ENCODE measurements around the gene OCA2. TPM values are rescaled to one million over a fixed set of nuclear protein-coding genes. Genes with fewer than 3 reads are reported as not detected.
"Not testable (repeated sequence)": the region's sequence is repeated elsewhere in the genome, so short reads cannot be mapped to it uniquely, and the experiment has no call there.

The OCA2 gene
- total RNA-seq, 2 experiments from 2014 or later: not detected

DNA sequence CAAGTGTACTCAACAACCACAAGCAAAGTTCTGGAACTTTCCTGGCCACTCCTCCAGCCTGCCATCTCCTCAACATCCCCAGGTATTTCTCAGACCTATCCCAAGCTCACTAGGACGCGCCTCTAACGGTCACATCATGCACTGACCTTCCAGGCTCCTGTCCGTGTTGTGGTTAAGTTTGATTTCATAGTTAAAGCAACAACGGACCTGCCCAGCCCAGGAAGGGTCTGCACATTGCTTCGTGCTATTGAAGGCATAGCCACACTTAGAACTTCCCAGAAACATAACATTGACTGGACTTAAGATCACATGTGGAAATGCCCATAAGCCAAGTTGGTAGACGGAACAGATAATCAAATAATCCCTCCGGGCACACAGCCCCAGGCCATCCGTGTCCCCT is 85.1 kb downstream of the OCA2 start:
- Mint-ChIP-seq H3K36me3 (ENCODE audit: low read depth) (no peaks in the 10 kb centered on the region), H3K9me3 (ENCODE audit: insufficient read depth) (no peaks in the 10 kb centered on the region), H3K27ac (no peak overlapping the region), H3K27me3 (ENCODE audit: low read depth) (no peaks in the 10 kb centered on the region), H3K4me3 (no peak overlapping the region), H3K4me1 (ENCODE audit: low read depth) (no peaks in the 10 kb centered on the region)
- DNase-seq (peak; percentile 2), ATAC-seq (no peak)
- ChIA-PET POLR2A (no interaction called here), CTCF (no interaction called here)

- ATAC-seq: no peak
- no peaks in the 10 kb centered on the region for H3K4me1 Mint-ChIP-seq (ENCODE audit: low read depth)
- POLR2A ChIA-PET: no interaction called here
- H3K9me3 Mint-ChIP-seq (ENCODE audit: insufficient read depth): no peaks in the 10 kb centered on the region
- no peak overlapping the region for H3K4me3 Mint-ChIP-seq
- no peaks in the 10 kb centered on the region for H3K27me3 Mint-ChIP-seq (ENCODE audit: low read depth)
- peak; percentile 9 for DNase-seq
- CTCF ChIA-PET: no interaction called here
- H3K36me3 Mint-ChIP-seq (ENCODE audit: low read depth): no peaks in the 10 kb centered on the region
- no peak overlapping the region for H3K27ac Mint-ChIP-seq
Observed at GRCh38 chr15:28013480-28013879, 85.6 kb downstream of the OCA2 start.

- Mint-ChIP-seq H3K9me3 (ENCODE audit: insufficient read depth) (no peaks in the 10 kb centered on the region), H3K36me3 (ENCODE audit: low read depth) (no peaks in the 10 kb centered on the region), H3K27me3 (ENCODE audit: low read depth) (no peaks in the 10 kb centered on the region), H3K27ac (no peak overlapping the region), H3K4me3 (no peak overlapping the region), H3K4me1 (ENCODE audit: low read depth) (no peaks in the 10 kb centered on the region)
- DNase-seq (peak; percentile 5), ATAC-seq (no peak)
- POLR2A ChIA-PET: no interaction called here
- CTCF ChIA-PET: no interaction called here
Observed at GRCh38 chr15:28012231-28012630, 86.9 kb downstream of the OCA2 start.

GRCh38 chr15:28008175-28008574 is 90.9 kb downstream of the OCA2 start:
- H3K4me3 Mint-ChIP-seq; ATAC-seq; H3K27ac Mint-ChIP-seq; H3K4me1 Mint-ChIP-seq (ENCODE audit: low read depth); POLR2A ChIA-PET; H3K36me3 Mint-ChIP-seq (ENCODE audit: low read depth); CTCF ChIA-PET; DNase-seq; H3K27me3 Mint-ChIP-seq (ENCODE audit: low read depth); H3K9me3 Mint-ChIP-seq (ENCODE audit: insufficient read depth): not testable (repeated sequence)

- H3K4me3 Mint-ChIP-seq: no peak overlapping the region
- DNase-seq: peak; percentile 7
- no peak overlapping the region for H3K27ac Mint-ChIP-seq
- no peaks in the 10 kb centered on the region for H3K4me1 Mint-ChIP-seq (ENCODE audit: low read depth)
- no peaks in the 10 kb centered on the region for H3K9me3 Mint-ChIP-seq (ENCODE audit: insufficient read depth)
- ChIA-PET POLR2A (no interaction called here), CTCF (no interaction called here)
- H3K36me3 Mint-ChIP-seq (ENCODE audit: low read depth): no peaks in the 10 kb centered on the region
- no peak for ATAC-seq
- no peaks in the 10 kb centered on the region for H3K27me3 Mint-ChIP-seq (ENCODE audit: low read depth)
Observed at GRCh38 chr15:28006116-28006905, 92.8 kb downstream of the OCA2 start.

- H3K9me3 Mint-ChIP-seq (ENCODE audit: insufficient read depth): no peaks in the 10 kb centered on the region
- ChIA-PET CTCF (no interaction called here), POLR2A (no interaction called here)
- H3K27ac Mint-ChIP-seq: no peak overlapping the region
- H3K4me1 Mint-ChIP-seq (ENCODE audit: low read depth): no peaks in the 10 kb centered on the region
- DNase-seq (peak; percentile 8), ATAC-seq (no peak)
- no peaks in the 10 kb centered on the region for H3K27me3 Mint-ChIP-seq (ENCODE audit: low read depth)
- no peak overlapping the region for H3K4me3 Mint-ChIP-seq
- no peaks in the 10 kb centered on the region for H3K36me3 Mint-ChIP-seq (ENCODE audit: low read depth)
Observed at GRCh38 chr15:28005004-28005527, 94.0 kb downstream of the OCA2 start.

- CTCF ChIA-PET: no interaction called here
- Mint-ChIP-seq H3K9me3 (ENCODE audit: insufficient read depth) (no peaks in the 10 kb centered on the region), H3K4me3 (no peak overlapping the region), H3K4me1 (ENCODE audit: low read depth) (no peaks in the 10 kb centered on the region), H3K27me3 (ENCODE audit: low read depth) (no peaks in the 10 kb centered on the region), H3K27ac (no peak overlapping the region), H3K36me3 (ENCODE audit: low read depth) (no peaks in the 10 kb centered on the region)
- DNase-seq: peak; percentile 5
- POLR2A ChIA-PET: no interaction called here
- ATAC-seq: no peak
Observed at GRCh38 chr15:28004143-28005003, 94.7 kb downstream of the OCA2 start.

- ChIA-PET POLR2A (no interaction called here), CTCF (no interaction called here)
- H3K4me3 Mint-ChIP-seq: no peak overlapping the region
- ATAC-seq: no peak
- no peaks in the 10 kb centered on the region for H3K9me3 Mint-ChIP-seq (ENCODE audit: insufficient read depth)
- peak; percentile 9 for DNase-seq
- H3K27ac Mint-ChIP-seq: no peak overlapping the region
- no peaks in the 10 kb centered on the region for H3K36me3 Mint-ChIP-seq (ENCODE audit: low read depth)
- no peaks in the 10 kb centered on the region for H3K27me3 Mint-ChIP-seq (ENCODE audit: low read depth)
- no peaks in the 10 kb centered on the region for H3K4me1 Mint-ChIP-seq (ENCODE audit: low read depth)
Observed at GRCh38 chr15:28003302-28004037, 95.6 kb downstream of the OCA2 start.

DNA sequence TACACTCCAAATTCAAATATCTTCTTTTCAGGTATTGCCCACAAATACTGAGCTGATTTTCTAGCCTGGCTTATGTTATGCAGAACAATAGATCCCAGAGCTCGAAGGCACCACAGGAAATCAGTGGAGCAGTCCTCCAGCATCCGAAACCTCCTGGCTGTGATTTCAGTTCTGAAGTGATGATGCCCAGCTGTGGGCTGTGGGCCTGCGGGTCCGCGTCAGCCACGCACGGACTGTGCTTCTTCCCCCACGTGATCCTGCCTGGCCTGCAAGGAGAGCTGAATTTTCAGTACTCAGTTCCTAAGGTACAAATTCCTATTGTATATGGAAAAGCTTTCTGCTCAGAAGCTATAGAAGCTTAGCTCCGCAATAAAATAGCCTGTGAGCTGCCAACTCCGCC is 96.2 kb downstream of the OCA2 start:
- Mint-ChIP-seq H3K4me1 (ENCODE audit: low read depth) (no peaks in the 10 kb centered on the region), H3K27me3 (ENCODE audit: low read depth) (no peaks in the 10 kb centered on the region), H3K9me3 (ENCODE audit: insufficient read depth) (no peaks in the 10 kb centered on the region), H3K27ac (no peak overlapping the region), H3K36me3 (ENCODE audit: low read depth) (no peaks in the 10 kb centered on the region), H3K4me3 (no peak overlapping the region)
- ATAC-seq: no peak
- CTCF ChIA-PET: no interaction called here
- POLR2A ChIA-PET: no interaction called here
- no peak for DNase-seq

DNA sequence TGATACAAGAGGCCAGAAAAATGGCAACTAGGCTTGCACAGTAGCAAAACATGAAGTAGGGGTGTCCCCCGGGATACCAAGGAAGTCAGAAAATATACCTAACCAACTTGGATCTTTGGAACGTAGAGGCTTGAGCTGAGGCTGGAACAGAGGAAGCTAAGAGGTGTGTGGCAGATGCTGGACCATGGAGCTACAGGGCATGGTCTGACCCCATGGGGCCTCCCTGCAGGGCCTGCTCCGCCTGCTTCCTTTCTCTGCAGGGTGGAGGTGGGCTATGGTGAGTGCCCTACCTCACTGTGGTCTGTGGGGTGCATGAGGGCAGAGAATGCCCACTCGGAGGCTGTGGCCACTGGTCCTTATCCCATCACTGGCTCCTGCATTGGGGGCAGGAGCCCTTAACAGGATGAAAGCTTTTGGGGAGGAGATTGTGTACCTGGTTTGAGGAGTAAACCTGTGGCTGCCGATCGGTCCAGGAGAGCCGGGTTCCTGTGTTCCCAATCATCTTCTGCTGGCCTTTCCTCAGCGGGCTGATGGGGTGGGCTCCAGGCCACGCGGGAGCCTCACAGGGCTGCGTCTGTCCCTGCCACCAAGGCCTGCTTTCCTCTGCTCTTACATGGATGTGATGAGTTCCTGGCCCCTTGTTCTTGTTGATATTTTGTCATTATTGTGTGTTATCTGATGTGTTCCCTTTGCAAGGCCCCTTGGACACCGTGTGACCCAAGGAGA is 96.8 kb downstream of the OCA2 start:
- POLR2A ChIA-PET: no interaction called here
- ATAC-seq: no peak
- CTCF ChIA-PET: no interaction called here
- no peaks in the 10 kb centered on the region for H3K9me3 Mint-ChIP-seq (ENCODE audit: insufficient read depth)
- H3K27me3 Mint-ChIP-seq (ENCODE audit: low read depth): no peaks in the 10 kb centered on the region
- no peaks in the 10 kb centered on the region for H3K4me1 Mint-ChIP-seq (ENCODE audit: low read depth)
- no peak overlapping the region for H3K27ac Mint-ChIP-seq
- H3K36me3 Mint-ChIP-seq (ENCODE audit: low read depth): no peaks in the 10 kb centered on the region
- DNase-seq: no peak
- H3K4me3 Mint-ChIP-seq: no peak overlapping the region

- CTCF ChIA-PET: no interaction called here
Observed at GRCh38 chr15:28001641-28002040, 97.5 kb downstream of the OCA2 start.

More at GRCh38 chr15:28001641-28002040, 97.5 kb downstream of the OCA2 start:
- Mint-ChIP-seq H3K4me1 (ENCODE audit: low read depth) (no peaks in the 10 kb centered on the region), H3K9me3 (ENCODE audit: insufficient read depth) (no peaks in the 10 kb centered on the region), H3K36me3 (ENCODE audit: low read depth) (no peaks in the 10 kb centered on the region), H3K27me3 (ENCODE audit: low read depth) (no peaks in the 10 kb centered on the region), H3K4me3 (no peak overlapping the region), H3K27ac (no peak overlapping the region)
- POLR2A ChIA-PET: no interaction called here
- DNase-seq: peak; percentile 8
- no peak for ATAC-seq

Measured in activated CD8-positive, alpha-beta T cell treated with anti-CD3 and anti-CD28 coated beads, Interleukin-2, amount 10 ng/mL, durations not matched to agents 7 days and 5 days (primary cell).